ENCODE results near the gene CPLX1.

Gene CPLX1

GRCh38 chr4:825971-826330 lies at the start of gene CPLX1:
CPLX1 (minus strand) TSS chr4:826129; CDS start chr4:824522, 1,607 bp downstream.
- peak; percentile 74 for DNase-seq (ENCODE audit: low spot score)
- TF ChIP-seq CTCF (IDR thresholded peaks at IDR 0.05; ENCODE audit: extremely low read depth, missing control alignments), result no peak

GRCh38 chr4:874971-875817 lies 49.3 kb upstream of the CPLX1 start:
- no peak for DNase-seq (ENCODE audit: low spot score)

GRCh38 chr4:874056-874455 lies 48.1 kb upstream of the CPLX1 start:
- no peak for DNase-seq (ENCODE audit: low spot score)
- TF ChIP-seq CTCF (IDR thresholded peaks at IDR 0.05; ENCODE audit: extremely low read depth, missing control alignments), result no peak

More at GRCh38 chr4:874971-875817, 49.3 kb upstream of the CPLX1 start:
- no peak for TF ChIP-seq CTCF (IDR thresholded peaks at IDR 0.05; ENCODE audit: extremely low read depth, missing control alignments)

GRCh38 chr4:872241-872981 lies 46.5 kb upstream of the CPLX1 start:
- no peak for TF ChIP-seq CTCF (IDR thresholded peaks at IDR 0.05; ENCODE audit: extremely low read depth, missing control alignments)
- DNase-seq (ENCODE audit: low spot score), result no peak

GRCh38 chr4:871484-871883 lies 45.6 kb upstream of the CPLX1 start:
- no peak for DNase-seq (ENCODE audit: low spot score)
- no peak for TF ChIP-seq CTCF (IDR thresholded peaks at IDR 0.05; ENCODE audit: extremely low read depth, missing control alignments)

- TF ChIP-seq CTCF (IDR thresholded peaks at IDR 0.05; ENCODE audit: extremely low read depth, missing control alignments), result no peak
- DNase-seq (ENCODE audit: low spot score), result no peak
These were observed 45.0 kb upstream of the CPLX1 start for GRCh38 chr4:870951-871350.

GRCh38 chr4:869776-870175 lies 43.8 kb upstream of the CPLX1 start:
- no peak for TF ChIP-seq CTCF (IDR thresholded peaks at IDR 0.05; ENCODE audit: extremely low read depth, missing control alignments)
- no peak for DNase-seq (ENCODE audit: low spot score)

All from GM20000 (cell line).